Pancreas (tissue), 10 donors: Measurements from ENCODE around the gene CAMSAP3. TPM values are rescaled to one million over a fixed set of nuclear protein-coding genes. Genes with fewer than 3 reads are reported as not detected.

Experiments used
- ATAC-seq, 4 donors: fragments of 200-7000 bp; cut with Tn5 transposase; one replicate each; pipeline versions ENCODE4 v1.8.0 to v1.9.1; 2020; ENCODE audit warnings: mild to moderate bottlenecking in 4 of 4, moderate library complexity in 4 of 4
- DNase-seq, 6 donors: peaks; one replicate each; pipeline ENCODE4 v3.0.0-alpha.2; 2020
- FAIRE-seq: peaks from 2 replicates; lab custom pipeline; 2012; peaks lifted over from hg19 to GRCh38; lab: Jason Lieb, UNC
- H3K27ac ChIP-seq, 4 donors: fragments of 200-600 bp; sonication (generic); 1 replicate in 3 of 4; 2 replicates in 1 of 4; pipeline versions ENCODE4 v1.5.0 to v1.8.0; 2020
- H3K27me3 ChIP-seq, 4 donors: fragments of 200-600 bp; one replicate each; pipeline ENCODE4 v1.8.0; 2021
- H3K36me3 ChIP-seq, 3 donors: fragments of 200-600 bp; sonication (generic) in 1 of 3; one replicate each; pipeline versions ENCODE4 v1.5.0 to v1.8.0; 2020 to 2021
- H3K4me1 ChIP-seq, 3 donors: fragments of 200-600 bp; one replicate each; pipeline ENCODE4 v1.8.0; 2021
- H3K4me3 ChIP-seq, 4 donors: fragments of 200-600 bp; sonication (generic) in 2 of 4; one replicate each; pipeline versions ENCODE4 v1.5.0 to v1.8.0; 2020 to 2021
- H3K9me3 ChIP-seq, 4 donors: fragments of 200-600 bp; one replicate each; pipeline ENCODE4 v1.8.0; 2021
- CTCF ChIP-seq, 4 donors: fragments of 200-600 bp; sonication (generic) in 3 of 4; IDR thresholded peaks; one replicate each; pipeline versions ENCODE4 v1.5.0 to v1.8.0; 2021; ENCODE audit warnings: antibody characterized with exemption in 4 of 4
- WGBS, 2 donors: extraction: QIAGEN DNeasy Blood & Tissue Kit; methylation state at CpG; one replicate each; pipeline ENCODE4 v1.1.7; 2013; 5-methylcytosine and 5-hydroxymethylcytosine counted together
- intact Hi-C, 3 donors: fragments of 100-400 bp; cut with DNase I; formaldehyde crosslinking; loops; one replicate each; pipeline versions ENCODE4 v1.11.1 to v1.14.2; 2022
- polyA plus RNA-seq, 2 donors: library from polyadenylated mRNA; stranded (reverse); fragments of 200-250 nt; gene quantifications; one replicate each; pipeline ENCODE4 v1.2.3, GENCODE V29; 2013
- total RNA-seq, 6 donors: library from RNA; stranded (reverse); fragmentation: NEBNext Ultra II Directional in 4 of 6; extraction: Animal tissue kit (Norgen Biotek cat#: 25700) in 4 of 6; gene quantifications; one replicate each; pipeline versions ENCODE4 v1.2.1 to v1.2.4, GENCODE V29; 2021 to 2023
- donor health status: healthy with polysubstance abuse.
- donor health status: DM: no; HTN: no; CAD: no; lungs with moderate emphysema.
- donor health status: DM: no; HTN: no; CAD: no.
- donor health status: control.
- donor health status: control.
- donor health status: Bipolar disorder and iron deficiency.
- donor health status: DM: yes; HTN: yes; CAD: no.
- donor health status: DM: no; HTN: no; CAD: no.
- donor health status: DM: no; HTN: no; CAD: no.
- donor health status: DM: yes; HTN: yes; CAD: no.

Gene CAMSAP3
- total and polyA plus RNA-seq, 8 donors, result 12.1 to 64.5 (median 23.5) TPM

- no peak overlapping the region for H3K27ac ChIP-seq
- H3K27me3 ChIP-seq, result no peaks in the 10 kb centered on the region
- ATAC-seq, result no peak
- no peak overlapping the region for H3K4me3 ChIP-seq
- H3K9me3 ChIP-seq, result no peaks in the 10 kb centered on the region
- DNase-seq, result peak in 1 of 6 donors; percentile 66
- H3K4me1 ChIP-seq, result no peaks in the 10 kb centered on the region
- FAIRE-seq, result no peak
- intact Hi-C loops, result no loop called here
- no peaks in the 10 kb centered on the region for H3K36me3 ChIP-seq
- TF ChIP-seq CTCF (IDR thresholded peaks at IDR 0.05), result no peak
- 92 to 96% methylated on average over 14 of the region's 14 CpGs for WGBS, 2 donors
These were observed 49.5 kb downstream of the CAMSAP3 start for GRCh38 chr19:7645163-7645562.

GRCh38 chr19:7645656-7646425, 50.2 kb downstream of the CAMSAP3 start:
- DNase-seq, result peak in 1 of 6 donors; percentile 52
- WGBS, 2 donors, result 88% methylated on average over 20 of the region's 20 CpGs
- FAIRE-seq, result no peak
- H3K27me3 ChIP-seq, result no peaks in the 10 kb centered on the region
- H3K36me3 ChIP-seq, result no peaks in the 10 kb centered on the region
- TF ChIP-seq CTCF (IDR thresholded peaks at IDR 0.05), result no peak
- H3K27ac ChIP-seq, result no peak overlapping the region
- no peaks in the 10 kb centered on the region for H3K4me1 ChIP-seq
- ATAC-seq, result no peak
- no peaks in the 10 kb centered on the region for H3K9me3 ChIP-seq
- intact Hi-C loops, result no loop called here
- no peak overlapping the region for H3K4me3 ChIP-seq

DNA sequence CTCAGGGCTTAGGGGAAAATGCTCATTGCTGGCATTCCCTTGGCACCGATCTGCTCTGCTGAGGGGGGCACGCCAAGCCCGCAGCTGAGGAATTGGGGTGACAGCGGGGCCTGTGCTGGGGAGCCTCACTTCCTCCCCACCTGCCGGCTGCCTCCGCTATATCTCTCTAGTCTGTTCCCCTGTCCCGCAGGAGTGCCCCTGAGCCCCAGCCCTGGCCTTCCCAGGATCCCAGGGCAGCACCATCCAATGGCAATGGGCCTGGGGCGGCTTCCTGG, 50.7 kb downstream of the CAMSAP3 start:
- DNase-seq, result peak in 1 of 6 donors; percentile 74
- intact Hi-C loops, result no loop called here
- WGBS, 2 donors, result 88 to 90% methylated on average over 8 of the region's 8 CpGs
- no peaks in the 10 kb centered on the region for H3K27me3 ChIP-seq
- no peak overlapping the region for H3K4me3 ChIP-seq
- FAIRE-seq, result no peak
- no peaks in the 10 kb centered on the region for H3K9me3 ChIP-seq
- H3K36me3 ChIP-seq, result no peaks in the 10 kb centered on the region
- no peaks in the 10 kb centered on the region for H3K4me1 ChIP-seq
- H3K27ac ChIP-seq, result no peak overlapping the region
- ATAC-seq, result no peak
- no peak for TF ChIP-seq CTCF (IDR thresholded peaks at IDR 0.05)

GRCh38 chr19:7647156-7647555, 51.5 kb downstream of the CAMSAP3 start:
- Histone ChIP-seq H3K9me3 (no peaks in the 10 kb centered on the region), H3K27ac (no peak overlapping the region), H3K4me3 (no peak overlapping the region), H3K27me3 (no peaks in the 10 kb centered on the region), H3K36me3 (no peaks in the 10 kb centered on the region), H3K4me1 (peaks cover 0 to 3% (median 0%) of the 10 kb centered on the region in 3 donors)
- FAIRE-seq, result no peak
- DNase-seq, result peak in 1 of 6 donors; percentile 79
- no peak for ATAC-seq
- intact Hi-C loops, result no loop called here
- TF ChIP-seq CTCF (IDR thresholded peaks at IDR 0.05), result no peak
- WGBS, 2 donors, result 92 to 97% methylated on average over 23 to 26 of the region's 26 CpGs

DNA sequence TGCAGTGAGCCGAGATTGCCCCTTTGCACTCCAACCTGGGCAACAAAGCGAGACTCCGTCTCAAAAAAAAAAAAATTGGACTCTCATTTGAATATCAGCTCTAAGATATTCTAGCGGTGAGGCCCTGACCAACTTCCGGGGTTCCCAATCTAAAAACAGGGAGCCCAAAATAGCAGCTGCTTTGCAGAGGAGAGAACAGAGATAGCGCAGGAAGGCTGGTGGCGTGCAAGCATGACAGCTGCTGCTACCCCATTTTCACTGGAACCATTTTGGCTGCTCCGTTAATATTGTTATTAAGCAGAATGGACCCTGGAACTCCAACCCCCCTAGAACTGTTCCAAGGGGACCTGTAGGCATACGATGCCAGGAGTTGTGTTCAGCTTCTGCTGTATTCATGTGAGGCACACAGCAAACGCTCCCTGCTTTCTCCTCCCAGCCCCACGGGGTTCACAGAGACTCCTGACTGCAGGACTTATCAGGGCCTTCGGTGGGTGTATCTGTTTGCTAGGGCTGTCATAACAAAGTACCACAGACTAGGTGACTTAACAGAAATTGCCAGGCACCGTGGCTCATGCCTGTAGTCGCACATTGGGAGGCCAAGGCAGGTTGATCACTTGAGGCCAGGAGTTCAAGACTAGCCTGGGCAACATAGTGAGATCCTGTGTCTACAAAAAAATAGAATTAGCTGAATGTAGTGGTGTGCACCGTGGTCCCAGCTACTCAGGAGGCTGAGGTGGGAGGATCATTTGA, 52.8 kb downstream of the CAMSAP3 start:
- Histone ChIP-seq H3K27ac (no peak overlapping the region), H3K4me1 (peaks cover 0 to 3% (median 0%) of the 10 kb centered on the region in 3 donors), H3K4me3 (no peak overlapping the region), H3K27me3 (no peaks in the 10 kb centered on the region), H3K9me3 (no peaks in the 10 kb centered on the region), H3K36me3 (no peaks in the 10 kb centered on the region)
- TF ChIP-seq CTCF (IDR thresholded peaks at IDR 0.05), result no peak
- DNase-seq, result no peak
- WGBS, 2 donors, result 77 to 80% methylated on average over 15 of the region's 15 CpGs
- intact Hi-C loops, result no loop called here
- no peak for ATAC-seq
- no peak for FAIRE-seq
